Suprapubic skin (tissue), 4 donors: ENCODE data around the gene AMOTL1. TPM values are rescaled to one million over a fixed set of nuclear protein-coding genes. Genes with fewer than 3 reads are reported as not detected.
A peak's percentile ranks its signal among the peaks of the same experiment; 100 is the strongest.

Experiments
- DNase-seq, 2 donors: peaks; one replicate each; pipeline ENCODE4 v3.0.0-alpha.2; 2019; ENCODE audit warnings: low spot score in 2 of 2
- H3K27ac ChIP-seq: fragments of 200-600 bp; sonication (generic); one replicate; pipeline ENCODE4 v1.5.1; 2019
- H3K27me3 ChIP-seq: fragments of 200-600 bp; sonication (generic); one replicate; pipeline ENCODE4 v1.5.1; 2019
- H3K36me3 ChIP-seq: fragments of 200-600 bp; sonication (generic); one replicate; pipeline ENCODE4 v1.5.1; 2019
- H3K4me1 ChIP-seq: fragments of 200-600 bp; sonication (generic); one replicate; pipeline ENCODE4 v1.5.1; 2019
- H3K4me3 ChIP-seq: fragments of 200-600 bp; sonication (generic); one replicate; pipeline ENCODE4 v1.5.1; 2019; ENCODE audit warnings: mild to moderate bottlenecking
- H3K9me3 ChIP-seq: fragments of 200-600 bp; sonication (generic); one replicate; pipeline ENCODE4 v1.5.1; 2019
- EP300 ChIP-seq: sonication (generic); formaldehyde crosslinking; IDR thresholded peaks from one replicate; pipeline ENCODE4 v1.6.1; 2017; ENCODE audit warnings: antibody characterized with exemption
- POLR2A ChIP-seq, 2 donors: fragments of 450-650 bp; IDR thresholded peaks; one replicate each; pipeline ENCODE4 v1.6.1; 2017; ENCODE audit warnings: antibody characterized with exemption in 2 of 2, mild to moderate bottlenecking in 2 of 2, moderate library complexity in 2 of 2
- POLR2AphosphoS5 ChIP-seq, 3 donors: sonication (generic); formaldehyde crosslinking; IDR thresholded peaks; one replicate each; pipeline ENCODE4 v1.6.1; 2017; ENCODE audit warnings: antibody characterized with exemption in 3 of 3
- WGBS: methylation state at CpG from one replicate; pipeline ENCODE4 v1.1.5; 2018; 5-methylcytosine and 5-hydroxymethylcytosine counted together
- total RNA-seq, 4 donors: library from RNA; depleted of rRNA; stranded (reverse); fragments of >200 nt; gene quantifications; one replicate each; pipeline ENCODE4 v1.1.0, GENCODE V29; 2016
- TF ChIP-seq, protein P1 (sequence below), 2 donors: fragments of 200-600 bp in 1 of 2; fragments of 450-650 bp in 1 of 2; sonication (generic) in 1 of 2; IDR thresholded peaks; one replicate each; pipeline ENCODE4 v1.5.1; 2016 to 2019; ENCODE audit warnings: antibody characterized with exemption in 2 of 2, mild to moderate bottlenecking in 1 of 2, moderate library complexity in 1 of 2

The AMOTL1 gene
- total RNA-seq, 4 donors from 2014 or later: 69.7 to 86.9 (median 79.4) TPM

DNA sequence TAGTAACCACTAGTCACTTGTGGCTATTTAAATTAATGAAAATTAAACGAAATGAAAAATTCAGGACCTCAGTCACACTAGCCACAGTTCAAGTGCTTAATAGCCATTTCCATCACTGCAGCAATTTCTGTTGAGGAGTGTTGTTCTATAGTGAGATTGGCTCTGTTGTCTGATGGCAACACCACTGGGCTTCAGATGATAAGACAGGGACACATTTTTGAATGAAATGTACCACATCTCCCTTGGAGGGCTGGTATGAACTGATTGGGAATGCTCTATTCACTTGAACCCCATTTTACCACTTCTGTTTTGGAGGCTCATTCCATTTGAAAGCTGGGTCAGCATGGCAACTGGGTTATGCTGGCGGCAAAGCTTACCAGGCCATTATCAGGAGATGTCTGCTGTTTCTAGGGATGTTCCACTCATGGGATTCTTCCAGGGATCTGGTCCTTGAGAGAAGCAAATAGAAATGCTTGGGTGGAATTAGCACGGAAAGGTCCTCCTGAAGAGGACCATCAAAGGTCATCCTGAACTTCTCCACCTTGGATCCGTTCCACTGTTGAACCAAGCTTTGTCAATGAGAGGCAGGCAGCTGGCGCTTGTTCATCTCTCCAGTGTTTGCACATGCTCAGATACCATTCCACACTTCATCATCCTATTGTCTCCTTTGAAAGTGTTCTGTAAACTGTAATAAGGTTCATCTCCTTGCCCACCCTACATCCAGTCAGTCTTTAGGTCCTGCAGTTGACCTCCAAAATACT lies 7.6 kb downstream of the AMOTL1 start:
- peak overlapping the region; percentile 65 for H3K27ac ChIP-seq
- no peaks in the 10 kb centered on the region for H3K27me3 ChIP-seq
- DNase-seq: no peak
- WGBS: 80% methylated on average over 5 of the region's 5 CpGs
- TF ChIP-seq POLR2A (IDR thresholded peaks at IDR 0.05) (no peak), POLR2AphosphoS5 (IDR thresholded peaks at IDR 0.05) (no peak), EP300 (no peak)
- TF ChIP-seq, protein P1, sequence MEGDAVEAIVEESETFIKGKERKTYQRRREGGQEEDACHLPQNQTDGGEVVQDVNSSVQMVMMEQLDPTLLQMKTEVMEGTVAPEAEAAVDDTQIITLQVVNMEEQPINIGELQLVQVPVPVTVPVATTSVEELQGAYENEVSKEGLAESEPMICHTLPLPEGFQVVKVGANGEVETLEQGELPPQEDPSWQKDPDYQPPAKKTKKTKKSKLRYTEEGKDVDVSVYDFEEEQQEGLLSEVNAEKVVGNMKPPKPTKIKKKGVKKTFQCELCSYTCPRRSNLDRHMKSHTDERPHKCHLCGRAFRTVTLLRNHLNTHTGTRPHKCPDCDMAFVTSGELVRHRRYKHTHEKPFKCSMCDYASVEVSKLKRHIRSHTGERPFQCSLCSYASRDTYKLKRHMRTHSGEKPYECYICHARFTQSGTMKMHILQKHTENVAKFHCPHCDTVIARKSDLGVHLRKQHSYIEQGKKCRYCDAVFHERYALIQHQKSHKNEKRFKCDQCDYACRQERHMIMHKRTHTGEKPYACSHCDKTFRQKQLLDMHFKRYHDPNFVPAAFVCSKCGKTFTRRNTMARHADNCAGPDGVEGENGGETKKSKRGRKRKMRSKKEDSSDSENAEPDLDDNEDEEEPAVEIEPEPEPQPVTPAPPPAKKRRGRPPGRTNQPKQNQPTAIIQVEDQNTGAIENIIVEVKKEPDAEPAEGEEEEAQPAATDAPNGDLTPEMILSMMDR (IDR thresholded peaks at IDR 0.05): no peak
- peaks cover 49% of the 10 kb centered on the region for H3K4me1 ChIP-seq
- no peak overlapping the region for H3K4me3 ChIP-seq
- H3K9me3 ChIP-seq: no peaks in the 10 kb centered on the region
- no peaks in the 10 kb centered on the region for H3K36me3 ChIP-seq

DNA sequence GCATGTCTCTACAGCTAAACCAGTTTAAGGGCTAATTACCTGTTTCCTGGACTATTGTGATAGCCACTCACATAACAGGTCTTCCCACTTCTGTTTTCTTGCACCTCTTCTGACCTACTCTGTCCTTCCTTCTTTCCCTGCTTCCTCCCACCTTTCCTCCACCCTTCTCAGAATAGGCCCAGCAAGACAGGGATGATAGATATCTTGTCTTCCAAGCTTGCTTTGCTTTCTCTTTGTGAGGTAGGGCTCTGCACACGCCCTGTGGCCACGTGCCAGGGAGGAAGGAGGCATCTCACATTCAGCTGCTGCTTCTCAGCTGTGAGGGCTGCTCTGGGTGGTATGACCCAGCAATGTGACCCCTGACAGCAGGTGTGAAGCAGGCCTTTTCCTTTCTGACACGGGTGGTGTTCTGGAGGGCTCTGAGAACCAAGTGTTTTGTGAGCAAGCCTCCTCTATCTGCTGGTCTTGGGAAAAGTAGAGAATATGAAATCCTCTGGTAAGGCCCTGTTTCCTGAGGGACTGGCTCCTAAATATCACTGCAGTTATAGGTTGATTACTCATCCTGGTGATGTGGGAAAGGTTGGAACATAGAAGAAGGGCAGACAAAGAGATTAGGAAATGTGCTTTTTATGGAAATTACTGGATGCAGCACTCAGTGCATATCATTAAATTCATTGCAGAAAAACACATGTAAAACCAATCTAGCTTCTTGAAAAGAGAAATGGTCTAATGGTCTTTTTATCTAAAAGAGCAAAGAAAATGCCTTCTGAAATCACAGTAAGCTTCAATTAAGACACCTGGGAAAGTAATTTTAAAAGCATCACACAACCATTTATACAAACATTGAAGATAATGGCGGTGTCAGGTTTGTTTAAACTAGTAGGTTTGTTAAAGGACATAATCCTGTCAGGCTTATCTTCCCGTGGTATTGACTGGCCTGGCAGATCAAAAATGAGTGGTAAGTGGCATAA lies 8.5 kb downstream of the AMOTL1 start:
- Histone ChIP-seq H3K4me1 (peaks cover 49% of the 10 kb centered on the region), H3K9me3 (no peaks in the 10 kb centered on the region)

DNA sequence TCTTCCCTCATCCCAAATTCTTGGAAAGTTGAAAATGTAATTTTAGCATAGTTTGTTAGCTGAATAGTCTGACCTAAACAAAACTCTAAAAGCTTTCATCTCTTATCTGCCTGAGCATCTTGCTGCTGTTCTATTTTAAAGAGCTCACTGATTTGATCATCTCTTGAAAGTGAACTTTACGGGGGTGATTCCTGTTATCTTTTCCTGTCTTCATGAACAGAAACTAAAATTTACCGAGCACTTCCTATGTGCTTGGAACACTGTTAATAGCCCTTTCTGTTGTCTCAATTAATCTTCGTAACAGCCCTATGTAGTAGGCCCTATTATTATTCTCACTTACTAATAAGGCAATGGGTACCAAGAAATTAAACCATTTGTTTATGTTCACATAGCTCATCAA lies 12.3 kb downstream of the AMOTL1 start:
- Histone ChIP-seq H3K9me3 (no peaks in the 10 kb centered on the region), H3K27me3 (no peaks in the 10 kb centered on the region), H3K27ac (no peak overlapping the region), H3K4me1 (peaks cover 60% of the 10 kb centered on the region), H3K4me3 (peak overlapping the region; percentile 16), H3K36me3 (no peaks in the 10 kb centered on the region)
- no peak for DNase-seq
- TF ChIP-seq, protein P1 (IDR thresholded peaks at IDR 0.05): no peak
- no peak for TF ChIP-seq POLR2A (IDR thresholded peaks at IDR 0.05)
- no peak for TF ChIP-seq POLR2AphosphoS5 (IDR thresholded peaks at IDR 0.05)
- TF ChIP-seq EP300: no peak
- WGBS: 37% methylated on average over 3 of the region's 3 CpGs

More for the DNA sequence above, 8.5 kb downstream of the AMOTL1 start:
- no peaks in the 10 kb centered on the region for H3K27me3 ChIP-seq
- no peaks in the 10 kb centered on the region for H3K36me3 ChIP-seq
- peak overlapping the region; percentile 65 for H3K27ac ChIP-seq
- H3K4me3 ChIP-seq: no peak overlapping the region
- TF ChIP-seq, protein P1 (IDR thresholded peaks at IDR 0.05): no peak
- TF ChIP-seq POLR2A (IDR thresholded peaks at IDR 0.05) (no peak), EP300 (no peak), POLR2AphosphoS5 (IDR thresholded peaks at IDR 0.05) (no peak)
- WGBS: 40% methylated on average over 5 of the region's 5 CpGs
- DNase-seq: no peak

DNA sequence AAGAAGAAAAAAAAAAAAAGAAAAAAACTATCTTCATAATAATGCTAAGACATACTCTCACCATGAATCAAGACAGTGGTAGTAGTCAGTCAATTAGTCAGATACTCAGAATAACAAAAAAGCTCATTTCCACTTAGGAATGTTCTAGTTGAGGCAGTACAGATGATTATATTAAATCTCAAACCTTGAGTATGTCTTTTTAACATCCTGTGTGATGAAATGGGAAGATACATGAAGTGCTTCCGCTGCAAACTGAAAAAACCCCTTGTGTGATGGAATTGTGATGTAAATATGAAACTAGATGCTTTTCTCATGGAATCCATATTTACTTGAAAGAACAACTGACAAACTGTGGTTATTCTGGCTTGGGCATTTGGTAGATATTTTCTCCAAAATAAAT lies 13.7 kb downstream of the AMOTL1 start:
- Histone ChIP-seq H3K27ac (no peak overlapping the region), H3K27me3 (no peaks in the 10 kb centered on the region), H3K36me3 (no peaks in the 10 kb centered on the region), H3K4me1 (peaks cover 58% of the 10 kb centered on the region), H3K9me3 (no peaks in the 10 kb centered on the region), H3K4me3 (no peak overlapping the region)
- no peak for TF ChIP-seq POLR2A (IDR thresholded peaks at IDR 0.05)
- no peak for TF ChIP-seq EP300
- TF ChIP-seq POLR2AphosphoS5 (IDR thresholded peaks at IDR 0.05): no peak
- TF ChIP-seq, protein P1 (IDR thresholded peaks at IDR 0.05): no peak
- 78% methylated on average over 1 of the region's 1 CpG for WGBS
- DNase-seq: no peak

DNA sequence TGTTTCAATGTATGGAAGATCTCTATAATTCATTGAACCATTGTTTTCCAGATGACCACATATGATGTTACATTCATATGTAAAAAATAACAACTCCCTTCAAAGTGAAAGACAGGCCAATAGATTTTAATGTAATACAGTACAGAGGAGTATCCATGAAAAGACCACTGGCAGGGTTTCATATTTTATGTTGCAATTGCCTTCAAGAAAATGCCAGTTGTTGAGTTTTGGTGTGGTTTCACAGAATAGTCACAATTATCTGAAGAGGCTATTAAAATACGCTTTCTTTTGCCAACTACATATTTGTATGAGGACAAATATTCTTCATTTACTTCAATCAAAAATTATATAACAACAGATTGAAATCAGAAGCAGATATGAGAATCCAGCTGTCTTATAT lies 14.3 kb downstream of the AMOTL1 start:
- no peak overlapping the region for H3K4me3 ChIP-seq
- H3K36me3 ChIP-seq: no peaks in the 10 kb centered on the region
- TF ChIP-seq, protein P1 (IDR thresholded peaks at IDR 0.05): no peak
- TF ChIP-seq POLR2A (IDR thresholded peaks at IDR 0.05) (no peak), POLR2AphosphoS5 (IDR thresholded peaks at IDR 0.05) (no peak), EP300 (no peak)
- no peak for DNase-seq
- peaks cover 61% of the 10 kb centered on the region for H3K4me1 ChIP-seq
- 63% methylated on average over 1 of the region's 1 CpG for WGBS
- no peaks in the 10 kb centered on the region for H3K9me3 ChIP-seq
- H3K27me3 ChIP-seq: no peaks in the 10 kb centered on the region
- no peak overlapping the region for H3K27ac ChIP-seq
